Measurements from ENCODE around the gene MAST3.

The MAST3 gene

GRCh38 chr19:18068395-18068794 lies 29.2 kb upstream of the MAST3 start:
- Histone ChIP-seq H3K36me3 (ENCODE audit: low read length) (peaks cover 6% of the 10 kb centered on the region), H3K9me2 (replicated peaks; ENCODE audit: insufficient read depth, low read length) (no peaks in the 10 kb centered on the region), H3K9me3 (ENCODE audit: insufficient read depth, low read length) (no peaks in the 10 kb centered on the region), H3F3A (ENCODE audit: insufficient read depth) (no peaks in the 10 kb centered on the region), H3K79me2 (ENCODE audit: insufficient read depth, low read length) (no peaks in the 10 kb centered on the region), H3K4me2 (ENCODE audit: low read depth, low read length, poor library complexity, severe bottlenecking) (no peak overlapping the region), H2AFZ (ENCODE audit: low read depth, low read length, severe bottlenecking) (no peak overlapping the region), H3K27me3 (ENCODE audit: low read length) (no peaks in the 10 kb centered on the region), H3K27ac (ENCODE audit: low read depth, low read length) (no peak overlapping the region), H4K20me1 (ENCODE audit: low read depth, low read length) (no peaks in the 10 kb centered on the region), H3K9ac (ENCODE audit: low read length) (no peak overlapping the region), H3K4me3 (ENCODE audit: insufficient read depth, low read length, poor library complexity, severe bottlenecking) (no peak overlapping the region)
- TF ChIP-seq, protein P1, sequence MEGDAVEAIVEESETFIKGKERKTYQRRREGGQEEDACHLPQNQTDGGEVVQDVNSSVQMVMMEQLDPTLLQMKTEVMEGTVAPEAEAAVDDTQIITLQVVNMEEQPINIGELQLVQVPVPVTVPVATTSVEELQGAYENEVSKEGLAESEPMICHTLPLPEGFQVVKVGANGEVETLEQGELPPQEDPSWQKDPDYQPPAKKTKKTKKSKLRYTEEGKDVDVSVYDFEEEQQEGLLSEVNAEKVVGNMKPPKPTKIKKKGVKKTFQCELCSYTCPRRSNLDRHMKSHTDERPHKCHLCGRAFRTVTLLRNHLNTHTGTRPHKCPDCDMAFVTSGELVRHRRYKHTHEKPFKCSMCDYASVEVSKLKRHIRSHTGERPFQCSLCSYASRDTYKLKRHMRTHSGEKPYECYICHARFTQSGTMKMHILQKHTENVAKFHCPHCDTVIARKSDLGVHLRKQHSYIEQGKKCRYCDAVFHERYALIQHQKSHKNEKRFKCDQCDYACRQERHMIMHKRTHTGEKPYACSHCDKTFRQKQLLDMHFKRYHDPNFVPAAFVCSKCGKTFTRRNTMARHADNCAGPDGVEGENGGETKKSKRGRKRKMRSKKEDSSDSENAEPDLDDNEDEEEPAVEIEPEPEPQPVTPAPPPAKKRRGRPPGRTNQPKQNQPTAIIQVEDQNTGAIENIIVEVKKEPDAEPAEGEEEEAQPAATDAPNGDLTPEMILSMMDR (IDR thresholded peaks at IDR 0.05; ENCODE audit: insufficient read depth, low read length, poor library complexity, severe bottlenecking): no peak
- TF ChIP-seq EZH2phosphoT487 (conservative IDR thresholded peaks at IDR 0.05; ENCODE audit: low read length): no peak

DNA sequence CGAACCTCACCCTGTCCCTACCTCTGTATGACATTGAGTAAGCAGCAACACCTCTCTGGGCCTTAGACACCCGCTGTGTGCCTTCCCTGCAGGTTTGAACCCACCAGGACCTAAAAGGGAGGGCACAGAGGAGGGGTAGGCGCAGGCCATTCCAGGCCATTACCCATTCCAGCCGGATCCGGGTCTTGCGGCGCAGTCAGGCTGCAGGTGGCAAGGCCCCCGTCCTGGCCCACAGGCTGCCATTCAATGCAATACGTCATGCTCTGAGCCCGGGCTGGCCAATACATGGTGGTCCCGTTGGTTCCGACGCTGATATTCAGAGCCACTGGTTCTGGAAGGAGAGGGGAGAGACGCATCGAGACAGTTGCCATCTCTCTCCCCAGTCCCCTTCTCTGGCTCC lies 28.2 kb upstream of the MAST3 start:
- Histone ChIP-seq H3F3A (ENCODE audit: insufficient read depth) (no peaks in the 10 kb centered on the region), H2AFZ (ENCODE audit: low read depth, low read length, severe bottlenecking) (no peak overlapping the region), H4K20me1 (ENCODE audit: low read depth, low read length) (no peaks in the 10 kb centered on the region), H3K9ac (ENCODE audit: low read length) (no peak overlapping the region), H3K4me3 (ENCODE audit: insufficient read depth, low read length, poor library complexity, severe bottlenecking) (no peak overlapping the region), H3K27me3 (ENCODE audit: low read length) (no peaks in the 10 kb centered on the region), H3K4me2 (ENCODE audit: low read depth, low read length, poor library complexity, severe bottlenecking) (no peak overlapping the region), H3K9me2 (replicated peaks; ENCODE audit: insufficient read depth, low read length) (no peaks in the 10 kb centered on the region), H3K36me3 (ENCODE audit: low read length) (peaks cover 6% of the 10 kb centered on the region), H3K9me3 (ENCODE audit: insufficient read depth, low read length) (no peaks in the 10 kb centered on the region), H3K79me2 (ENCODE audit: insufficient read depth, low read length) (no peaks in the 10 kb centered on the region), H3K27ac (ENCODE audit: low read depth, low read length) (no peak overlapping the region)
- TF ChIP-seq EZH2phosphoT487 (conservative IDR thresholded peaks at IDR 0.05; ENCODE audit: low read length): no peak
- TF ChIP-seq, protein P1 (IDR thresholded peaks at IDR 0.05; ENCODE audit: insufficient read depth, low read length, poor library complexity, severe bottlenecking): no peak

GRCh38 chr19:18070181-18070580 lies 27.4 kb upstream of the MAST3 start:
- Histone ChIP-seq H3K9me3 (ENCODE audit: insufficient read depth, low read length) (no peaks in the 10 kb centered on the region), H3K9me2 (replicated peaks; ENCODE audit: insufficient read depth, low read length) (no peaks in the 10 kb centered on the region), H2AFZ (ENCODE audit: low read depth, low read length, severe bottlenecking) (no peak overlapping the region), H4K20me1 (ENCODE audit: low read depth, low read length) (no peaks in the 10 kb centered on the region), H3K79me2 (ENCODE audit: insufficient read depth, low read length) (no peaks in the 10 kb centered on the region), H3K36me3 (ENCODE audit: low read length) (peaks cover under 1% of the 10 kb centered on the region), H3K27ac (ENCODE audit: low read depth, low read length) (no peak overlapping the region), H3F3A (ENCODE audit: insufficient read depth) (no peaks in the 10 kb centered on the region), H3K27me3 (ENCODE audit: low read length) (no peaks in the 10 kb centered on the region), H3K9ac (ENCODE audit: low read length) (no peak overlapping the region), H3K4me3 (ENCODE audit: insufficient read depth, low read length, poor library complexity, severe bottlenecking) (no peak overlapping the region), H3K4me2 (ENCODE audit: low read depth, low read length, poor library complexity, severe bottlenecking) (no peak overlapping the region)
- no peak for TF ChIP-seq EZH2phosphoT487 (conservative IDR thresholded peaks at IDR 0.05; ENCODE audit: low read length)
- TF ChIP-seq, protein P1 (IDR thresholded peaks at IDR 0.05; ENCODE audit: insufficient read depth, low read length, poor library complexity, severe bottlenecking): no peak

Measured in SU-DHL-6 (cell line).